BLaER1 treated with 17β-estradiol and CSF1 and Interleukin-3, amounts not matched to agents 10 nM and 100 nM (cell line): ENCODE results near the gene MAPKAPK2.
"Not testable (repeated sequence)": the region's sequence is repeated elsewhere in the genome, so short reads cannot be mapped to it uniquely, and the experiment has no call there.

Experiments
- H3K27ac ChIP-seq, 11 experiments: shearing (Covaris generic); formaldehyde crosslinking; 2 replicates each; pipeline ENCODE4 v1.8.1; 2022
- H3K27me3 ChIP-seq, 11 experiments: shearing (Covaris generic); formaldehyde crosslinking; 2 replicates each; pipeline ENCODE4 v1.8.1; 2022
- H3K36me3 ChIP-seq, 11 experiments: shearing (Covaris generic); formaldehyde crosslinking; 2 replicates each; pipeline ENCODE4 v1.8.1; 2022
- H3K4me1 ChIP-seq, 10 experiments: shearing (Covaris generic); formaldehyde crosslinking; 2 replicates each; pipeline ENCODE4 v1.8.1; 2022
- H3K4me2 ChIP-seq, 11 experiments: shearing (Covaris generic); formaldehyde crosslinking; 2 replicates each; pipeline ENCODE4 v1.8.1; 2022
- H3K4me3 ChIP-seq, 10 experiments: shearing (Covaris generic); formaldehyde crosslinking; 2 replicates each; pipeline ENCODE4 v1.8.1; 2022
- H3K9ac ChIP-seq, 11 experiments: shearing (Covaris generic); formaldehyde crosslinking; 2 replicates each; pipeline ENCODE4 v1.8.1; 2022
- H3K9me3 ChIP-seq, 11 experiments: shearing (Covaris generic); formaldehyde crosslinking; replicated peaks in 1 of 11; 2 replicates each; pipeline ENCODE4 v1.8.1; 2022
- H4K20me1 ChIP-seq, 11 experiments: shearing (Covaris generic); formaldehyde crosslinking; 2 replicates each; pipeline ENCODE4 v1.8.1; 2022
- Cebpa-rat ChIP-seq, 11 experiments: shearing (Covaris generic); IDR thresholded peaks; 2 replicates each; pipeline ENCODE4 v1.8.1; 2022

MAPKAPK2 gene

GRCh38 chr1:206774093-206774492 lies 89.4 kb downstream of the MAPKAPK2 start:
- Histone ChIP-seq H3K4me3 (0 out of 20 replicates have a peak overlapping the region, but pooled peaks of 1 of the 10 experiments have one; percentile 2), H3K27ac (peak overlapping the region in 3 of 11 experiments; percentile 6 to 93 (median 89); a peak in 5 of 22 replicates), H3K4me1 (peaks cover 51 to 93% (median 58%) of the 10 kb centered on the region in 10 experiments), H3K4me2 (peak overlapping the region in 10 of 11 experiments; percentile 16 to 97 (median 89); a peak in 17 of 22 replicates), H3K27me3 (peaks cover 0 to 12% (median 0%) of the 10 kb centered on the region in 11 experiments; a peak in 3 of 22 replicates), H3K9me3 (no peaks in the 10 kb centered on the region), H4K20me1 (no peaks in the 10 kb centered on the region), H3K9ac (peak overlapping the region in 3 of 11 experiments; percentile 8 to 43 (median 31); a peak in 2 of 22 replicates), H3K36me3 (peaks cover 0 to 9% (median 0%) of the 10 kb centered on the region in 11 experiments; a peak in 5 of 22 replicates)
- no peak for TF ChIP-seq Cebpa-rat (IDR thresholded peaks at IDR 0.05)

GRCh38 chr1:206776229-206776628 lies 91.5 kb downstream of the MAPKAPK2 start:
- Histone ChIP-seq H4K20me1 (no peaks in the 10 kb centered on the region), H3K9ac (no peak overlapping the region), H3K4me1 (peaks cover 34 to 97% (median 48%) of the 10 kb centered on the region in 10 experiments), H3K27ac (no peak overlapping the region), H3K27me3 (peaks cover 0 to 2% (median 0%) of the 10 kb centered on the region in 11 experiments; a peak in 1 of 22 replicates), H3K36me3 (no peaks in the 10 kb centered on the region), H3K9me3 (no peaks in the 10 kb centered on the region), H3K4me3 (no peak overlapping the region), H3K4me2 (peak overlapping the region in 2 of 11 experiments; percentile 91 to 94; a peak in 4 of 22 replicates)
- TF ChIP-seq Cebpa-rat (IDR thresholded peaks at IDR 0.05) = no peak

- H3K27ac ChIP-seq = no peak overlapping the region
- no peaks in the 10 kb centered on the region for H3K36me3 ChIP-seq
- H3K9ac ChIP-seq = no peak overlapping the region
- H3K4me3 ChIP-seq = no peak overlapping the region
- H4K20me1 ChIP-seq = no peaks in the 10 kb centered on the region
- TF ChIP-seq Cebpa-rat (IDR thresholded peaks at IDR 0.05) = no peak
- no peaks in the 10 kb centered on the region for H3K9me3 ChIP-seq
- 0 out of 22 replicates have a peak, but pooled peaks cover 0 to 2% (median 0%) of the 10 kb centered on the region in 11 experiments for H3K27me3 ChIP-seq
- H3K4me1 ChIP-seq = peaks cover 30 to 95% (median 44%) of the 10 kb centered on the region in 10 experiments
- peak overlapping the region in 3 of 11 experiments; percentile 82 to 90 (median 87); a peak in 6 of 22 replicates for H3K4me2 ChIP-seq
These were observed 93.3 kb downstream of the MAPKAPK2 start for GRCh38 chr1:206778031-206778430.

- H3K9ac ChIP-seq, H4K20me1 ChIP-seq, H3K36me3 ChIP-seq, H3K27me3 ChIP-seq, H3K9me3 ChIP-seq, H3K4me3 ChIP-seq: not testable (repeated sequence)
- H3K27ac ChIP-seq = 0 out of 22 replicates have a peak overlapping the region, but pooled peaks of 2 of the 11 experiments have one; percentile 10 to 13
- peaks cover 32 to 95% (median 45%) of the 10 kb centered on the region in 10 experiments for H3K4me1 ChIP-seq
- H3K4me2 ChIP-seq = peak overlapping the region in 6 of 11 experiments; percentile 17 to 90 (median 71); a peak in 11 of 22 replicates
These were observed 94.2 kb downstream of the MAPKAPK2 start for GRCh38 chr1:206778911-206779310.

- Histone ChIP-seq H3K27me3 (peaks cover 0 to 2% (median 0%) of the 10 kb centered on the region in 11 experiments; a peak in 1 of 22 replicates), H3K36me3 (no peaks in the 10 kb centered on the region), H3K4me1 (peaks cover 33 to 95% (median 45%) of the 10 kb centered on the region in 10 experiments), H3K27ac (peak overlapping the region in 2 of 11 experiments; percentile 13 to 18; a peak in 1 of 22 replicates), H4K20me1 (no peaks in the 10 kb centered on the region), H3K9me3 (no peaks in the 10 kb centered on the region), H3K4me3 (no peak overlapping the region), H3K9ac (no peak overlapping the region), H3K4me2 (peak overlapping the region in 7 of 11 experiments; percentile 5 to 90 (median 60); a peak in 12 of 22 replicates)
- TF ChIP-seq Cebpa-rat (IDR thresholded peaks at IDR 0.05) = no peak
These were observed 94.9 kb downstream of the MAPKAPK2 start for GRCh38 chr1:206779638-206780037.

GRCh38 chr1:206782448-206782847 lies 97.7 kb downstream of the MAPKAPK2 start:
- Histone ChIP-seq H3K27ac (no peak overlapping the region; a peak in 2 of 22 replicates), H3K27me3 (peaks cover 0 to 2% (median 0%) of the 10 kb centered on the region in 11 experiments; a peak in 1 of 22 replicates), H3K4me1 (peaks cover 43 to 80% (median 56%) of the 10 kb centered on the region in 10 experiments), H4K20me1 (no peaks in the 10 kb centered on the region), H3K9me3 (no peaks in the 10 kb centered on the region), H3K9ac (peak overlapping the region in 2 of 11 experiments; percentile 0; a peak in 3 of 22 replicates), H3K4me3 (no peak overlapping the region; a peak in 1 of 20 replicates), H3K4me2 (peak overlapping the region; percentile 69 to 88 (median 77)), H3K36me3 (no peaks in the 10 kb centered on the region)
- no peak for TF ChIP-seq Cebpa-rat (IDR thresholded peaks at IDR 0.05)

- H4K20me1 ChIP-seq = no peaks in the 10 kb centered on the region
- H3K27ac ChIP-seq = no peak overlapping the region
- H3K4me2 ChIP-seq = peak overlapping the region; percentile 69 to 88 (median 77); a peak in 21 of 22 replicates
- H3K9ac ChIP-seq = no peak overlapping the region
- peaks cover 0 to 2% (median 0%) of the 10 kb centered on the region in 11 experiments; a peak in 1 of 22 replicates for H3K27me3 ChIP-seq
- no peaks in the 10 kb centered on the region for H3K9me3 ChIP-seq
- H3K4me1 ChIP-seq = peaks cover 43 to 70% (median 56%) of the 10 kb centered on the region in 10 experiments
- no peaks in the 10 kb centered on the region for H3K36me3 ChIP-seq
- H3K4me3 ChIP-seq = no peak overlapping the region
- no peak for TF ChIP-seq Cebpa-rat (IDR thresholded peaks at IDR 0.05)
These were observed 98.8 kb downstream of the MAPKAPK2 start for GRCh38 chr1:206783506-206783905.
